GM12878 (cell line): Measurements from ENCODE around the gene EP400. TPM values are rescaled to one million over a fixed set of nuclear protein-coding genes. Genes with fewer than 3 reads are reported as not detected.

Experiments
- ATAC-seq: fragments of 200-7000 bp; cut with Tn5 transposase; 3 replicates; pipeline ENCODE4 v1.9.1; 2020; ENCODE audit warnings: mild to moderate bottlenecking, moderate library complexity
- BruUV-seq: library from RNA; stranded (reverse); fragments of 400-500 nt; replicated peaks from 2 replicates; lab custom pipeline; 2021; lab: Mats Ljungman, UMichigan
- CTCF ChIA-PET: fragments of 300-600 bp; sonication (Branson Sonifier 250); formaldehyde crosslinking; extraction: SDS; loops from one replicate; lab custom pipeline; 2021; ENCODE audit warnings: inconsistent platforms; lab: Yijun Ruan, JAX
- POLR2A ChIA-PET: fragments of 350-600 bp; formaldehyde crosslinking; extraction: SDS; loops from one replicate; lab custom pipeline; 2021; ENCODE audit warnings: inconsistent platforms; lab: Charles Lee
- RAD21 ChIA-PET: fragments of 300-600 bp; sonication (Branson Sonifier 250); formaldehyde crosslinking; loops from one replicate; lab custom pipeline; 2023; ENCODE audit warnings: antibody characterized with exemption; ENCODE audit not compliant: unreplicated experiment; lab: Charles Lee
- SMC1A ChIA-PET: fragments of 300-600 bp; sonication (Branson Sonifier 250); formaldehyde crosslinking; loops from one replicate; lab custom pipeline; 2023; ENCODE audit not compliant: unreplicated experiment, uncharacterized antibody; lab: Charles Lee
- DNase-seq: peaks from one replicate; pipeline ENCODE4 v3.0.0-alpha.2; 2011; ENCODE audit warnings: low read depth, low spot score
- FAIRE-seq: peaks from 3 replicates; lab custom pipeline; 2011; peaks lifted over from hg19 to GRCh38; lab: Jason Lieb, UNC
- H2AFZ ChIP-seq: 2 replicates; pipeline ENCODE4 v1.6.0; 2011; ENCODE audit warnings: low read depth, low read length, control low read depth; ENCODE audit not compliant: control insufficient read depth
- H3K27ac ChIP-seq: 2 replicates; pipeline ENCODE4 v1.5.1; 2011; ENCODE audit warnings: control low read depth; ENCODE audit not compliant: control insufficient read depth, insufficient read depth
- H3K27me3 ChIP-seq, 2 experiments: replicated peaks in 1 of 2; 2 replicates each; pipeline versions ENCODE4 v1.6.0 to v1.6.1; 2011; ENCODE audit warnings: low read length in 1 of 2; ENCODE audit not compliant: control insufficient read depth in 2 of 2, insufficient read depth in 2 of 2
- H3K36me3 ChIP-seq, 2 experiments: 2 replicates each; pipeline ENCODE4 v1.5.1; 2011; ENCODE audit warnings: low read length in 1 of 2; ENCODE audit not compliant: control insufficient read depth in 2 of 2, insufficient read depth in 2 of 2
- H3K4me1 ChIP-seq: 2 replicates; pipeline ENCODE4 v1.6.1; 2011; ENCODE audit warnings: mild to moderate bottlenecking, low read length, moderate library complexity, mixed read lengths; ENCODE audit not compliant: control insufficient read depth, insufficient read depth
- H3K4me2 ChIP-seq: 2 replicates; pipeline ENCODE4 v1.6.0; 2011; ENCODE audit warnings: control low read depth; ENCODE audit not compliant: control insufficient read depth, insufficient read depth
- H3K4me3 ChIP-seq: fragments of 200-600 bp; sonication (generic); 2 replicates; pipeline ENCODE4 v1.5.1; 2016
- H3K79me2 ChIP-seq: 2 replicates; pipeline ENCODE4 v1.6.0; 2011; ENCODE audit warnings: low read length; ENCODE audit not compliant: control insufficient read depth, insufficient read depth
- H3K9ac ChIP-seq: 2 replicates; pipeline ENCODE4 v1.8.0; 2011; ENCODE audit warnings: low read length, control low read depth, mixed read lengths; ENCODE audit not compliant: control insufficient read depth, insufficient read depth
- H3K9me3 ChIP-seq: replicated peaks from 3 replicates; pipeline ENCODE4 v1.5.1; 2011; ENCODE audit warnings: mild to moderate bottlenecking, low read length; ENCODE audit not compliant: control insufficient read depth, insufficient read depth
- H4K20me1 ChIP-seq: 2 replicates; pipeline ENCODE4 v1.6.0; 2011; ENCODE audit not compliant: control insufficient read depth, insufficient read depth
- CHD1 ChIP-seq: IDR thresholded peaks from 2 replicates; pipeline ENCODE4 v1.6.1; 2012; ENCODE audit warnings: low read depth, low read length, improper control_type of control experiment
- ESRRA ChIP-seq: IDR thresholded peaks from 2 replicates; pipeline ENCODE4 v1.6.1; 2012; ENCODE audit warnings: mild to moderate bottlenecking, low read length, improper control_type of control experiment
- FOS ChIP-seq: IDR thresholded peaks from 3 replicates; pipeline ENCODE4 v1.6.1; 2011; ENCODE audit warnings: borderline replicate concordance; ENCODE audit not compliant: insufficient read length; ENCODE audit errors: extremely low read depth
- IKZF1 ChIP-seq: fragments of 450-650 bp; conservative IDR thresholded peaks from 2 replicates; pipeline ENCODE4 v1.6.1; 2017; ENCODE audit warnings: antibody characterized with exemption, mild to moderate bottlenecking
- IRF3 ChIP-seq: fragments of 450-650 bp; IDR thresholded peaks from 2 replicates; pipeline ENCODE4 v1.6.1; 2014; ENCODE audit warnings: mild to moderate bottlenecking
- NR2C2 ChIP-seq: IDR thresholded peaks from 2 replicates; pipeline ENCODE4 v1.6.1; 2011; ENCODE audit warnings: borderline replicate concordance, low read depth; ENCODE audit not compliant: control insufficient read depth, insufficient read length
- PKNOX1 ChIP-seq: fragments of 450-650 bp; IDR thresholded peaks from 2 replicates; pipeline ENCODE4 v1.6.1; 2016; ENCODE audit warnings: mild to moderate bottlenecking
- PML ChIP-seq: IDR thresholded peaks from 2 replicates; pipeline ENCODE4 v1.6.1; 2012; ENCODE audit warnings: low read length, inconsistent platforms
- POLR2A ChIP-seq: IDR thresholded peaks from 2 replicates; pipeline ENCODE4 v1.6.1; 2011; ENCODE audit warnings: low read depth, mild to moderate bottlenecking, low read length
- WRNIP1 ChIP-seq: IDR thresholded peaks from 2 replicates; pipeline ENCODE4 v1.6.1; 2011; ENCODE audit warnings: low read depth, low read length, improper control_type of control experiment, borderline replicate concordance
- ZNF24 ChIP-seq: fragments of 450-650 bp; IDR thresholded peaks from 2 replicates; pipeline ENCODE4 v1.6.1; 2017; ENCODE audit warnings: antibody characterized with exemption, mild to moderate bottlenecking
- ZNF384 ChIP-seq: IDR thresholded peaks from 2 replicates; pipeline ENCODE4 v1.6.1; 2012; ENCODE audit warnings: low read depth, mild to moderate bottlenecking, low read length, improper control_type of control experiment, borderline replicate concordance
- ZSCAN29 ChIP-seq: fragments of 450-650 bp; IDR thresholded peaks from 2 replicates; pipeline ENCODE4 v1.6.1; 2017; ENCODE audit warnings: mild to moderate bottlenecking, moderate library complexity
- WGBS: methylation state at CpG from one replicate; pipeline ENCODE4 v1.1.6; 2016; ENCODE audit warnings: low lambda C conversion rate; ENCODE audit not compliant: insufficient replicate concordance, insufficient coverage; ENCODE audit errors: missing lambda C conversion rate; 5-methylcytosine and 5-hydroxymethylcytosine counted together
- in situ Hi-C: fragments of 300-500 bp; cut with MboI; formaldehyde crosslinking; loops from 9 replicates; pipeline ENCODE4 v1.14.3; 2018; ENCODE audit warnings: mixed read lengths
- intact Hi-C: fragments of 100-400 bp; cut with micrococcal nuclease; formaldehyde crosslinking; loops from one replicate; pipeline ENCODE4 v1.14.2; 2022; ENCODE audit not compliant: unreplicated experiment
- polyA plus RNA-seq, 11 experiments: library from polyadenylated mRNA; depleted of rRNA in 4 of 11; unstranded in 6 of 11; stranded (reverse) in 5 of 11; fragments of >200 nt; fragmentation: Nextera tagmentation in 4 of 11; fragmentation: Illumina TruSeq in 1 of 11; extraction: Ambion mirVana in 4 of 11; extraction: Trizol in 1 of 11; gene quantifications; 1 replicate in 1 of 11; 2 replicates in 10 of 11; pipeline versions ENCODE4 v1.2.1 to v1.2.3, GENCODE V29; 2011 to 2016; ENCODE audit warnings: inconsistent platforms in 2 of 11, missing spikeins in 2 of 11, low read depth in 1 of 11
- total RNA-seq, 4 experiments: library from RNA; depleted of rRNA in 3 of 4; stranded (reverse); fragments of >200 nt in 3 of 4; fragmentation: Illumina TruSeq in 1 of 4; extraction: Trizol in 1 of 4; gene quantifications; 2 replicates each; pipeline versions ENCODE4 v1.2.1 to v1.2.3, GENCODE V29; 2013 to 2021

Gene EP400
- total and polyA plus RNA-seq, 10 of the 15 experiments (the other 5 are each of a cell fraction or from before 2014, with no cell fraction given) = 3.8 to 44.2 (median 8.4) TPM

GRCh38 chr12:132007041-132007440 lies 57.3 kb downstream of the EP400 start:
- Histone ChIP-seq H3K36me3 (peaks cover 14 to 22% of the 10 kb centered on the region in 2 experiments), H3K27ac (no peak overlapping the region), H2AFZ (no peak overlapping the region), H3K27me3 (no peaks in the 10 kb centered on the region), H4K20me1 (no peaks in the 10 kb centered on the region), H3K4me2 (no peak overlapping the region), H3K4me3 (no peak overlapping the region), H3K4me1 (no peaks in the 10 kb centered on the region), H3K9me3 (no peaks in the 10 kb centered on the region), H3K9ac (no peak overlapping the region), H3K79me2 (no peaks in the 10 kb centered on the region)
- POLR2A ChIA-PET = no interaction called here
- in situ Hi-C loops (no loop called here), intact Hi-C loops (no loop called here)
- ATAC-seq (no peak), FAIRE-seq (no peak), DNase-seq (no peak)
- no TSS peak for BruUV-seq
- WGBS = 100% methylated on average over 6 of the region's 6 CpGs
- SMC1A ChIA-PET = interaction anchor here (0.9 kb wide), 1 partner anchor 9 kb away, joined by 3 read pairs; no protein-coding TSS in a partner anchor
- TF ChIP-seq POLR2A (no peak), PKNOX1 (no peak), ZSCAN29 (no peak), NR2C2 (no peak)
- CTCF ChIA-PET = interaction anchor here (0.6 kb wide), 1 partner anchor 122 kb away, joined by 3 read pairs; no protein-coding TSS in a partner anchor
- RAD21 ChIA-PET = no interaction called here

GRCh38 chr12:132009336-132009859 lies 59.7 kb downstream of the EP400 start:
- WGBS = 98% methylated on average over 5 of the region's 5 CpGs
- no TSS peak for BruUV-seq
- ChIA-PET POLR2A (interaction anchor here (0.6 to 0.7 kb wide), 2 partner anchors 18 to 132 kb away, joined by 3 read pairs; no protein-coding TSS in a partner anchor), RAD21 (no interaction called here), SMC1A (no interaction called here), CTCF (no interaction called here)
- Histone ChIP-seq H3K27ac (no peak overlapping the region), H4K20me1 (no peaks in the 10 kb centered on the region), H3K79me2 (no peaks in the 10 kb centered on the region), H2AFZ (no peak overlapping the region), H3K27me3 (no peaks in the 10 kb centered on the region), H3K9ac (no peak overlapping the region), H3K4me3 (no peak overlapping the region), H3K36me3 (peaks cover 19 to 26% of the 10 kb centered on the region in 2 experiments), H3K4me2 (no peak overlapping the region), H3K9me3 (no peaks in the 10 kb centered on the region), H3K4me1 (no peaks in the 10 kb centered on the region)
- ATAC-seq = no peak
- no peak for TF ChIP-seq FOS
- TF ChIP-seq IRF3 = no peak
- no peak for TF ChIP-seq ESRRA
- no peak for TF ChIP-seq ZNF24
- no peak for TF ChIP-seq ZSCAN29
- TF ChIP-seq IKZF1 = no peak
- TF ChIP-seq WRNIP1 = no peak
- no peak for TF ChIP-seq PML
- no peak for TF ChIP-seq CHD1
- TF ChIP-seq ZNF384 = no peak
- in situ Hi-C loops = no loop called here
- FAIRE-seq = no peak
- no peak for DNase-seq
- intact Hi-C loops = no loop called here
